D721Med (cell line): ENCODE measurements around the gene GPR22.

Experiments used
- DNase-seq: peaks from one replicate; pipeline ENCODE4 v3.0.0; 2011; ENCODE audit warnings: low spot score; ENCODE audit not compliant: insufficient read length
- FAIRE-seq: peaks from 2 replicates; lab custom pipeline; 2011; peaks lifted over from hg19 to GRCh38; lab: Jason Lieb, UNC
- CTCF ChIP-seq: IDR thresholded peaks from 2 replicates; pipeline ENCODE4 v1.5.1; 2012; ENCODE audit warnings: mild to moderate bottlenecking, control low read depth; ENCODE audit not compliant: insufficient read depth; ENCODE audit errors: missing control alignments

GPR22 gene

GRCh38 chr7:107463139-107464078, 6.4 kb upstream of the GPR22 start:
- FAIRE-seq (no peak), DNase-seq (no peak)
- TF ChIP-seq CTCF: peak; percentile 85

GRCh38 chr7:107464666-107465226, 5.1 kb upstream of the GPR22 start:
- FAIRE-seq: no peak
- TF ChIP-seq CTCF: no peak
- DNase-seq: no peak

GRCh38 chr7:107467972-107468371, 1.9 kb upstream of the GPR22 start:
- FAIRE-seq (no peak), DNase-seq (no peak)
- no peak for TF ChIP-seq CTCF

- FAIRE-seq: no peak
- no peak for TF ChIP-seq CTCF
- no peak for DNase-seq
These were observed 1.0 kb upstream of the GPR22 start for GRCh38 chr7:107468824-107469223.

- FAIRE-seq: peak; percentile 44
- DNase-seq: no peak
- no peak for TF ChIP-seq CTCF
These were observed 1.6 kb downstream of the GPR22 start for GRCh38 chr7:107471292-107472070.

- TF ChIP-seq CTCF: no peak
- DNase-seq (no peak), FAIRE-seq (no peak)
These were observed 2.3 kb downstream of the GPR22 start for GRCh38 chr7:107472116-107472515.
